Measurements from ENCODE around the gene CDKN1A. TPM values are rescaled to one million over a fixed set of nuclear protein-coding genes. Genes with fewer than 3 reads are reported as not detected.
"Not testable (repeated sequence)": the region's sequence is repeated elsewhere in the genome, so short reads cannot be mapped to it uniquely, and the experiment has no call there.

CDKN1A gene
- total and polyA plus RNA-seq, 9 of the 15 experiments (the other 6 are each of a cell fraction or from before 2014, with no cell fraction given): 0.25 to 8.1 (median 5.1) TPM

GRCh38 chr6:36654469-36654868, 24.0 kb upstream of the CDKN1A start:
- H4K20me1 ChIP-seq (replicated peaks; ENCODE audit: control insufficient read depth, insufficient read depth, low read length); CTCF ChIA-PET (ENCODE audit: low intra/inter-chr PET ratio): not testable (repeated sequence)

DNA sequence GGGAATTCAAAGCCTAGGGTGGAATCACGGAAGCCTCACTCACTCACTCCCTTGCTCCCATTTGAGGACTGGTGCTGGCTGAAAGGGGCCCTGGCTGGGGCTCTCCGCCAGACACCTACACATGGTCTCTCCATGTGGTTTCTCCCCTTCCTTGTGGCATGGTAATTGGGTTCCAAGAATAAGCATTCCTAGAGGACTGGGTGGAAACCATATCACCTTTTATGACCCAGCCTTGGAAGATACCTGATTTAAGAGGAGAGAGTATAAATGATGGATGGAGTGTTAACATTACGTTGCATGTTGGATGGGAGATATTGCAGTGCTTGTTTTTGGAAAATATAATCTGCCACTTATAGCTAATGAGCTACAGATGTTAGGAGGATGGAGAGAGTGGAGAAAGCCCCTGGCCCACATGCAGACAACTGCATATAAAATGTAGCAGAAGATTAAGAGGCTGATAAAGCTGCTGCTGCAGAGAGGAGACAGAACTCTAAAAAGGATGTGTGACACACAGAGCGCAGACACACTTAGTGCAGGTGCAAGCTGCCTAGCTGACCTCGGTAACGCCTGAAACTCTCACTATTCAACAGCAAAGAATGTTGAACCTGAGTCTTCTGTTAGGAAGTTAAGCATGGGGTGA, 23.3 kb upstream of the CDKN1A start:
- no peak for DNase-seq (ENCODE audit: extremely low read depth in 1 of 4, low spot score in 3 of 4)
- intact Hi-C loops (cut with micrococcal nuclease) (no loop called here), in situ Hi-C loops (cut with MboI) (no loop called here)
- no peak for FAIRE-seq
- no peak overlapping the region for H3K9ac ChIP-seq (ENCODE audit: insufficient read depth in 1 of 2, low read depth in 2 of 2, low read length in 2 of 2)
- under 1% methylated on average over 6 of the region's 6 CpGs for WGBS (ENCODE audit: insufficient coverage, low coverage, missing lambda C conversion rate)
- ChIA-PET CTCF (ENCODE audit: low intra/inter-chr PET ratio) (no interaction called here), POLR2A (interaction anchor here (0.8 to 1.9 kb wide), 4 partner anchors 9 to 22 kb away, joined by 3 to 8 read pairs (median 3); no protein-coding TSS in a partner anchor)
- H3K4me3 ChIP-seq: no peak overlapping the region
- H3K9me1 ChIP-seq (ENCODE audit: control insufficient read depth, insufficient read depth, low read length): no peaks in the 10 kb centered on the region
- H3K4me1 ChIP-seq (replicated peaks in 1 of 2; ENCODE audit: control insufficient read depth in 2 of 2, insufficient read depth in 2 of 2, low read length in 2 of 2): peaks cover 2 to 8% of the 10 kb centered on the region in 2 experiments; a peak in 3 of 5 replicates
- no peak overlapping the region for H2AFZ ChIP-seq (ENCODE audit: low read depth, low read length)
- no peaks in the 10 kb centered on the region for H3K79me2 ChIP-seq (ENCODE audit: control insufficient read depth, insufficient read depth, low read length)
- no peaks in the 10 kb centered on the region for H3K36me3 ChIP-seq (ENCODE audit: control insufficient read depth, insufficient read depth, low read length)
- H4K20me1 ChIP-seq (replicated peaks; ENCODE audit: control insufficient read depth, insufficient read depth, low read length): no peaks in the 10 kb centered on the region
- no peak for ATAC-seq
- no peak overlapping the region for H3K27ac ChIP-seq (ENCODE audit: extremely low read depth, low read depth, low read length)
- TF ChIP-seq ZNF282 (CRISPR knock-in tag; IDR thresholded peaks at IDR 0.05): no peak
- no peak for TF ChIP-seq ZNF12 (CRISPR knock-in tag; IDR thresholded peaks at IDR 0.05)
- TF ChIP-seq SAP30 (IDR thresholded peaks at IDR 0.05; ENCODE audit: borderline replicate concordance, insufficient read depth, low read depth, low read length, poor library complexity, severe bottlenecking): no peak
- no peak for TF ChIP-seq KLF6 (CRISPR knock-in tag; IDR thresholded peaks at IDR 0.05; ENCODE audit: borderline replicate concordance)
- TF ChIP-seq ZNF431 (CRISPR knock-in tag; IDR thresholded peaks at IDR 0.05): no peak
- TF ChIP-seq PML (IDR thresholded peaks at IDR 0.05; ENCODE audit: low read length): no peak
- TF ChIP-seq WHSC1 (IDR thresholded peaks at IDR 0.05; ENCODE audit: low read length): no peak
- TF ChIP-seq ZNF133 (CRISPR knock-in tag; IDR thresholded peaks at IDR 0.05): no peak
- no peak for TF ChIP-seq CEBPG (CRISPR knock-in tag; IDR thresholded peaks at IDR 0.05)
- TF ChIP-seq CEBPG (tag; conservative IDR thresholded peaks at IDR 0.05 in 1 of 2, IDR thresholded peaks at IDR 0.05 in 1 of 2): no peak
- no peak for TF ChIP-seq JUN (IDR thresholded peaks at IDR 0.05; ENCODE audit: borderline replicate concordance, low read depth, low read length)
- TF ChIP-seq JUN (CRISPR knock-in tag; IDR thresholded peaks at IDR 0.05; ENCODE audit: borderline replicate concordance): no peak
- TF ChIP-seq JUND (IDR thresholded peaks at IDR 0.05; ENCODE audit: borderline replicate concordance, low read depth, low read length): no peak
- no peak for TF ChIP-seq JUND (tag; IDR thresholded peaks at IDR 0.05; ENCODE audit: borderline replicate concordance, low read depth, low read length)
- TF ChIP-seq ZKSCAN3 (CRISPR knock-in tag; IDR thresholded peaks at IDR 0.05): no peak
- BruUV-seq (replicated peaks): no TSS peak
- H3K27me3 ChIP-seq (ENCODE audit: control insufficient read depth in 2 of 2, insufficient read depth in 2 of 2, low read length in 2 of 2): peaks cover 48 to 52% of the 10 kb centered on the region in 2 experiments
- H3K9me3 ChIP-seq (replicated peaks; ENCODE audit: control insufficient read depth, insufficient read depth, low read depth, low read length): no peaks in the 10 kb centered on the region
- no peak overlapping the region for H3K4me2 ChIP-seq (ENCODE audit: insufficient read depth, low read length)

More at GRCh38 chr6:36654469-36654868, 24.0 kb upstream of the CDKN1A start:
- H3K36me3 ChIP-seq (ENCODE audit: control insufficient read depth, insufficient read depth, low read length); H3K9ac ChIP-seq (ENCODE audit: insufficient read depth in 1 of 2, low read depth in 2 of 2, low read length in 2 of 2); H3K79me2 ChIP-seq (ENCODE audit: control insufficient read depth, insufficient read depth, low read length); intact Hi-C loops (cut with micrococcal nuclease); BruUV-seq (replicated peaks); H3K9me3 ChIP-seq (replicated peaks; ENCODE audit: control insufficient read depth, insufficient read depth, low read depth, low read length); FAIRE-seq; H3K4me2 ChIP-seq (ENCODE audit: insufficient read depth, low read length); H3K4me3 ChIP-seq; H3K27ac ChIP-seq (ENCODE audit: extremely low read depth, low read depth, low read length); ATAC-seq; H2AFZ ChIP-seq (ENCODE audit: low read depth, low read length); DNase-seq (ENCODE audit: extremely low read depth in 1 of 4, low spot score in 3 of 4); H3K9me1 ChIP-seq (ENCODE audit: control insufficient read depth, insufficient read depth, low read length); in situ Hi-C loops (cut with MboI): not testable (repeated sequence)
- Histone ChIP-seq H3K4me1 (replicated peaks in 1 of 2; ENCODE audit: control insufficient read depth in 2 of 2, insufficient read depth in 2 of 2, low read length in 2 of 2) (peaks cover 0 to 15% of the 10 kb centered on the region in 2 experiments; a peak in 3 of 5 replicates), H3K27me3 (ENCODE audit: control insufficient read depth in 2 of 2, insufficient read depth in 2 of 2, low read length in 2 of 2) (peaks cover 48 to 51% of the 10 kb centered on the region in 2 experiments)
- peak; percentile 56 for TF ChIP-seq CBX2 (IDR thresholded peaks at IDR 0.05; ENCODE audit: insufficient read depth, low read length, poor library complexity, severe bottlenecking)
- 5% methylated on average over 5 of the region's 5 CpGs for WGBS (ENCODE audit: insufficient coverage, low coverage, missing lambda C conversion rate)
- POLR2A ChIA-PET: interaction anchor here (0.6 to 1.9 kb wide), 4 partner anchors 10 to 47 kb away, joined by 3 to 8 read pairs (median 3); no protein-coding TSS in a partner anchor

Measured in K562 (cell line).